Measurements from ENCODE around the gene PTPRA. TPM values are rescaled to one million over a fixed set of nuclear protein-coding genes. Genes with fewer than 3 reads are reported as not detected.

Gene PTPRA
- total and polyA plus RNA-seq, 2 of the 8 experiments (the other 6 are each of a cell fraction or from before 2014, with no cell fraction given), result 47.7 to 51.3 TPM

GRCh38 chr20:3071610-3072529, 198.6 kb downstream of the PTPRA start, which contains the start of gene OXT:
Gene OXT, plus strand, starts transcription at chr20:3071620. Its CDS starts 36 bp downstream, at chr20:3071656.
- no peak within 1 kb of the TSS for H4K5ac ChIP-seq (ENCODE audit: insufficient read length, low read depth, low read length)
- POLR2A ChIA-PET (ENCODE audit: partially characterized antibody), result interaction anchor here (1.2 to 1.8 kb wide), 7 partner anchors 8 to 35 kb away, joined by 3 to 6 read pairs (median 4); partner anchors contain the start of genes GNRH2 and MRPS26
- FAIRE-seq, result no peak
- TF ChIP-seq SUZ12 (IDR thresholded peaks at IDR 0.05; ENCODE audit: low read length), result peak; percentile 52
- TF ChIP-seq EZH2 (IDR thresholded peaks at IDR 0.05; ENCODE audit: low read depth, low read length, severe bottlenecking), result peak; percentile 69
- no peak for TF ChIP-seq GTF2F1 (IDR thresholded peaks at IDR 0.05; ENCODE audit: borderline replicate concordance, low read depth, low read length)
- TF ChIP-seq ZNF274 (IDR thresholded peaks at IDR 0.05; ENCODE audit: borderline replicate concordance, extremely low read depth, low read length), result no peak
- TF ChIP-seq PHF8 (conservative IDR thresholded peaks at IDR 0.05; ENCODE audit: low read depth, low read length), result no peak
- TF ChIP-seq ASH2L (IDR thresholded peaks at IDR 0.05; ENCODE audit: low read length), result peak; percentile 54
- TF ChIP-seq RNF2 (IDR thresholded peaks at IDR 0.05; ENCODE audit: borderline replicate concordance, low read depth, low read length, missing control alignments, poor library complexity, severe bottlenecking), result no peak
- TF ChIP-seq POU5F1 (IDR thresholded peaks at IDR 0.05; ENCODE audit: low read depth, low read length), result no peak
- no peak for TF ChIP-seq RAD21 (IDR thresholded peaks at IDR 0.05 in 1 of 2, conservative IDR thresholded peaks at IDR 0.05 in 1 of 2; ENCODE audit: low read depth in 2 of 2, low read length in 2 of 2)

More at GRCh38 chr20:3071610-3072529, 198.6 kb downstream of the PTPRA start, which contains the start of gene OXT:
- Histone ChIP-seq H4K8ac (ENCODE audit: extremely low read depth, insufficient read depth, low read length) (peak within 1 kb of the TSS; percentile 85; the same call in 1 of the 2 replicates), H3K56ac (replicated peaks; ENCODE audit: insufficient read length, low read depth, low read length) (no peak within 1 kb of the TSS), H2BK12ac (ENCODE audit: low read depth, low read length) (no peak within 1 kb of the TSS), H2BK120ac (replicated peaks; ENCODE audit: low read depth, low read length) (no peak within 1 kb of the TSS), H3K23me2 (ENCODE audit: low read depth, low read length) (peaks cover 3% of the 10 kb centered on the region; the same call in 1 of the 2 replicates), H3K4me3 (ENCODE audit: extremely low read depth in 1 of 4, insufficient read depth in 2 of 4, low read depth in 3 of 4, low read length in 4 of 4) (peak within 1 kb of the TSS; percentile 14 to 61 (median 18); a peak in 6 of 8 replicates), H2AFZ (ENCODE audit: low read length) (peak within 1 kb of the TSS; percentile 6; the same call in 1 of the 2 replicates), H3K79me2 (ENCODE audit: control insufficient read depth in 1 of 2, insufficient read depth in 2 of 2, low read length in 2 of 2) (no peaks in the 10 kb centered on the region), H2BK20ac (ENCODE audit: low read length) (peak within 1 kb of the TSS; percentile 48; the same call in 1 of the 2 replicates), H3K4ac (replicated peaks; ENCODE audit: insufficient read length, low read depth, low read length) (peak within 1 kb of the TSS; percentile 85), H2BK5ac (ENCODE audit: low read depth, low read length) (0 out of 2 replicates have a peak within 1 kb of the TSS, but pooled peaks have one; percentile 66), H3K9me3 (ENCODE audit: insufficient read depth in 2 of 2, low read depth in 1 of 2, low read length in 1 of 2) (peaks cover 2 to 5% of the 10 kb centered on the region in 2 experiments; a peak in 2 of 4 replicates), H4K91ac (replicated peaks; ENCODE audit: insufficient read length, low read length) (no peak within 1 kb of the TSS), H3K36me3 (ENCODE audit: control insufficient read depth in 2 of 4, insufficient read depth in 4 of 4, low read length in 3 of 4) (no peaks in the 10 kb centered on the region), H3K23ac (ENCODE audit: insufficient read length) (no peak within 1 kb of the TSS), H3K27ac (ENCODE audit: low read depth, low read length) (no peak within 1 kb of the TSS), H3K9ac (replicated peaks in 1 of 4; ENCODE audit: extremely low read depth in 1 of 4, low read depth in 3 of 4, low read length in 3 of 4) (no peak within 1 kb of the TSS), H3K18ac (ENCODE audit: extremely low read depth, low read length) (peak within 1 kb of the TSS; percentile 71; the same call in 1 of the 2 replicates), H4K20me1 (replicated peaks in 1 of 2; ENCODE audit: control insufficient read depth in 1 of 2, insufficient read depth in 2 of 2, low read length in 2 of 2) (no peaks in the 10 kb centered on the region), H2AK5ac (ENCODE audit: low read depth, low read length) (no peak within 1 kb of the TSS), H3K79me1 (ENCODE audit: low read depth, low read length) (no peaks in the 10 kb centered on the region), H2BK15ac (ENCODE audit: low read length) (no peak within 1 kb of the TSS), H3K4me2 (ENCODE audit: insufficient read depth in 1 of 2, low read depth in 2 of 2, low read length in 2 of 2) (peak within 1 kb of the TSS; percentile 46 to 72), H3K27me3 (replicated peaks in 1 of 4; ENCODE audit: control insufficient read depth in 3 of 4, extremely low read depth in 1 of 4, insufficient read depth in 3 of 4, low read length in 3 of 4) (peaks cover 11 to 30% (median 27%) of the 10 kb centered on the region in 4 experiments), H3K4me1 (replicated peaks in 1 of 4; ENCODE audit: control insufficient read depth in 3 of 4, insufficient read depth in 4 of 4, low read length in 3 of 4) (peaks cover 0 to 8% (median 3%) of the 10 kb centered on the region in 4 experiments; a peak in 5 of 7 replicates), H3K14ac (ENCODE audit: insufficient read length) (no peak within 1 kb of the TSS)
- 19% methylated on average over 53 of the region's 95 CpGs; no CpG with 5 or more reads in 1 of the 2 experiments for WGBS, 2 experiments (ENCODE audit: extremely low coverage in 1 of 2, insufficient coverage in 1 of 2, insufficient read length in 1 of 2, insufficient replicate concordance in 2 of 2, low coverage in 1 of 2, low lambda C conversion rate in 2 of 2, missing lambda C conversion rate in 1 of 2)
- peak in 1 of 2 experiments; percentile 74 for DNase-seq (ENCODE audit: low read depth in 1 of 2, low spot score in 2 of 2)
- CTCF ChIA-PET (ENCODE audit: partially characterized antibody), result interaction anchor here (1.0 to 2.3 kb wide), 5 partner anchors 11 to 97 kb away, joined by 3 to 8 read pairs (median 4); no protein-coding TSS in a partner anchor
